ENCODE results near the gene LRRC70. TPM values are rescaled to one million over a fixed set of nuclear protein-coding genes. Genes with fewer than 3 reads are reported as not detected.

Gene LRRC70
- total and polyA plus RNA-seq, 7 experiments from 2014 or later = 0.89 to 13.0 (median 2.0) TPM

DNA sequence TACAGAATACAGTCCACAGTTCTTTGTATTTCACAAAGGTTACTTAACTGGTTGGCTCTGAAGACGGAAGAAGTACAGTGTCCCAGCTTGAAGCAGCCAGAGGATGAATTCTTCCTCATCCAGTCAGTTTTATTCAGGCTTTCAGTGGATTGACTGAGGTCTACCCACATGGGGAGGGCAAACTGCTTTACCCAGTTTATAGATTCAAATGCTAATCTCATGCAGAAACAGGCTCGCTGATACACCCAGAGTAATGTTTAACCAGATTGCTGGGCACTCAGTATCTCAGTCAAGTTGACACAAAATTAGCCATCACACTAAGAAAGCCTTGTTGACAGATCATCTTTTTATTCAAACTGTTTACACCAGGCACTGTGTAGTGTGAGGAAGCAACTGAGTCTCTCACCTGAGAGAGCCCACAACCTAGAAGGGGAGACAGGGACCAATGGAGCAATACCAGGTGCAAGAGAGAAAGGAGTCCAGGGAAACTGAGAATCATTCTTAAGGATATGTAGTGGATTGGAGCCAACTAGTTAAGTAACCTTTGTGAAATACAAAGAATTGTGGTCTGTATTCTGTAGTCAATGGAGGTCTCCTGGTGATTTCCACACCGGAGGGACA lies 15.9 kb downstream of the LRRC70 start:
- H3K36me3 Mint-ChIP-seq = peaks cover 8 to 31% (median 26%) of the 10 kb centered on the region in 5 donors
- ChIA-PET POLR2A (no interaction called here), CTCF (no interaction called here)
- peaks cover 0 to 11% (median 6%) of the 10 kb centered on the region in 7 donors for H3K4me1 Mint-ChIP-seq
- peaks cover 0 to 3% (median 0%) of the 10 kb centered on the region in 11 donors for H3K9me3 Mint-ChIP-seq
- H3K4me3 Mint-ChIP-seq = no peak overlapping the region
- H3K27ac Mint-ChIP-seq = peak overlapping the region in 1 of 9 donors; percentile 15
- H3K27ac ChIP-seq (ENCODE audit: low read depth, low read length) = no peak overlapping the region
- H3K27me3 Mint-ChIP-seq = no peaks in the 10 kb centered on the region
- intact Hi-C loops (cut with micrococcal nuclease) = no loop called here
- H3K9me3 ChIP-seq (ENCODE audit: control insufficient read depth in 2 of 3, low read length in 3 of 3) = no peaks in the 10 kb centered on the region
- H3K4me3 ChIP-seq (ENCODE audit: low read length) = no peak overlapping the region
- ATAC-seq (no peak), DNase-seq (no peak)
- H3K36me3 ChIP-seq (ENCODE audit: control insufficient read depth in 2 of 3, insufficient read depth in 3 of 3, low read length in 3 of 3) = peaks cover 0 to 10% (median 0%) of the 10 kb centered on the region in 3 experiments
- H3K4me1 ChIP-seq (ENCODE audit: control insufficient read depth in 2 of 2, insufficient read depth in 2 of 2, low read length in 2 of 2) = no peaks in the 10 kb centered on the region
- H3K27me3 ChIP-seq (ENCODE audit: control insufficient read depth in 2 of 2, insufficient read depth in 2 of 2, low read length in 2 of 2) = no peaks in the 10 kb centered on the region

DNA sequence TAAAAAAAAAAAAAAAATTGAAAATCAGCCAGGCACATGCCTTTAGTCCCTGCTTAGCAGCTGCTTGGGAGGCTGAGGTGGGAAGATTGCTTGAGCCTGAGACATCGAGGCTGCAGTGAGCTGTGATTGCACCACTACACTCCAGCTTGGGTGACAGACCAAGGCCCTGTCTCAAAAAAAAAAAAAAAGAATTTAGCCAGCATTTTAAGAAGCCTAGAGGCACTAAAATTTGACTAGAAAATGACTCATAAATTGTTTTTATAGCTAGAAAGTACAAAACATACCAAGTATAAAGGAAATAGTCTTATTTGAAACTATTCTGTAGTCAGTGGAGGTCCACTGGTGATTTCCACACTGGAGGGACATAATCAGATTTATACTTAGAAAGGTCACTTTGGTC lies 17.5 kb downstream of the LRRC70 start:
- ATAC-seq (no peak), DNase-seq (no peak)
- H3K27me3 Mint-ChIP-seq = no peaks in the 10 kb centered on the region
- no peak overlapping the region for H3K27ac ChIP-seq (ENCODE audit: low read depth, low read length)
- H3K4me3 ChIP-seq (ENCODE audit: low read length) = no peak overlapping the region
- peaks cover 7 to 31% (median 24%) of the 10 kb centered on the region in 5 donors for H3K36me3 Mint-ChIP-seq
- ChIA-PET CTCF (no interaction called here), POLR2A (no interaction called here)
- peaks cover 0 to 10% (median 0%) of the 10 kb centered on the region in 3 experiments for H3K36me3 ChIP-seq (ENCODE audit: control insufficient read depth in 2 of 3, insufficient read depth in 3 of 3, low read length in 3 of 3)
- no peak overlapping the region for H3K27ac Mint-ChIP-seq
- H3K27me3 ChIP-seq (ENCODE audit: control insufficient read depth in 2 of 2, insufficient read depth in 2 of 2, low read length in 2 of 2) = no peaks in the 10 kb centered on the region
- peaks cover 0 to 3% (median 0%) of the 10 kb centered on the region in 11 donors for H3K9me3 Mint-ChIP-seq
- H3K4me1 ChIP-seq (ENCODE audit: control insufficient read depth in 2 of 2, insufficient read depth in 2 of 2, low read length in 2 of 2) = no peaks in the 10 kb centered on the region
- intact Hi-C loops (cut with micrococcal nuclease) = no loop called here
- no peaks in the 10 kb centered on the region for H3K9me3 ChIP-seq (ENCODE audit: control insufficient read depth in 2 of 3, low read length in 3 of 3)
- peaks cover 0 to 11% (median 8%) of the 10 kb centered on the region in 7 donors for H3K4me1 Mint-ChIP-seq
- no peak overlapping the region for H3K4me3 Mint-ChIP-seq

DNA sequence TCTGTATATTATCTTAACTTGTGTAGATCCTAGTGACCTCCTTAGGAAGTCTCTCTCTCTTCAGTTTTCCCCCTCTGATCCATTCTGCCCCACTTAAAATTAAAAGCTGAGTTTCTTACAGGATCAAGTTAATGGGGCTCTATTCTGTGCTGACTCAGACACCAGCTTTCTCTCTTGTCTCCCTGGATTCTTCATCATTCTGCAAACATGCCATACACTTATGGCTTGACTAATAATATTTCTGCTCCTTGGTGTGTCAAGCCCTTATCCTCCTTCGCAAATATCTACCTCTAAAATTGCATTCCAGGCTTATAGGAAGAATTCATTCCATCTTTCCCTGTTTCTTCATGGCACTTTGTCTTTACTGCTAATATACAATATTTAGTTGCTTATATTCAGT lies 18.1 kb downstream of the LRRC70 start:
- no peak overlapping the region for H3K27ac Mint-ChIP-seq
- no peak overlapping the region for H3K27ac ChIP-seq (ENCODE audit: low read depth, low read length)
- DNase-seq (no peak), ATAC-seq (no peak)
- no peaks in the 10 kb centered on the region for H3K4me1 ChIP-seq (ENCODE audit: control insufficient read depth in 2 of 2, insufficient read depth in 2 of 2, low read length in 2 of 2)
- H3K4me3 ChIP-seq (ENCODE audit: low read length) = no peak overlapping the region
- H3K27me3 Mint-ChIP-seq = no peaks in the 10 kb centered on the region
- H3K9me3 ChIP-seq (ENCODE audit: control insufficient read depth in 2 of 3, low read length in 3 of 3) = no peaks in the 10 kb centered on the region
- H3K9me3 Mint-ChIP-seq = peaks cover 0 to 3% (median 0%) of the 10 kb centered on the region in 11 donors
- H3K36me3 ChIP-seq (ENCODE audit: control insufficient read depth in 2 of 3, insufficient read depth in 3 of 3, low read length in 3 of 3) = peaks cover 0 to 10% (median 0%) of the 10 kb centered on the region in 3 experiments
- CTCF ChIA-PET = no interaction called here
- POLR2A ChIA-PET = no interaction called here
- H3K27me3 ChIP-seq (ENCODE audit: control insufficient read depth in 2 of 2, insufficient read depth in 2 of 2, low read length in 2 of 2) = no peaks in the 10 kb centered on the region
- peaks cover 7 to 27% (median 19%) of the 10 kb centered on the region in 5 donors for H3K36me3 Mint-ChIP-seq
- H3K4me1 Mint-ChIP-seq = peaks cover 0 to 12% (median 8%) of the 10 kb centered on the region in 7 donors
- intact Hi-C loops (cut with micrococcal nuclease) = no loop called here
- H3K4me3 Mint-ChIP-seq = no peak overlapping the region

DNA sequence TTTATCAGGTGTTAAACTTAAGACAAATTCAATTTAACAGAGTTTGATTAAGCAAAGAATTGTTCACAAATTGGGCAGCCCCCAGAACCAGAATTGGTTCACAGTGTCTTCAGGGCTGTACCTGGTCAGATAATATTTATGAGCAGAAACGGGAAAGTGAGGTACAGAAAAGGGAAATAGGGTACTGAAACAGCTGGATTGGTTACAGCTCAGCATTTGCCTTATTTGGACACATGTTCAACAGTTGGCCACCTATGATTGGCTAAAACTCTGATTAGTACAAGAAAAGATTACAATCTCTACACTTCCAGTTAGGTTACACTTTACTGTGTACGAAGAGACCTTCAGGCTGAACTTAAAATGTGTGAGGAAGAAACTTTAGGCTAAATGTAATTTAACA lies 18.7 kb downstream of the LRRC70 start:
- H3K4me1 ChIP-seq (ENCODE audit: control insufficient read depth in 2 of 2, insufficient read depth in 2 of 2, low read length in 2 of 2) = no peaks in the 10 kb centered on the region
- Mint-ChIP-seq H3K36me3 (peaks cover 7 to 27% (median 16%) of the 10 kb centered on the region in 5 donors), H3K9me3 (peaks cover 0 to 3% (median 0%) of the 10 kb centered on the region in 11 donors), H3K4me1 (peaks cover 0 to 12% (median 9%) of the 10 kb centered on the region in 7 donors), H3K4me3 (no peak overlapping the region), H3K27me3 (no peaks in the 10 kb centered on the region), H3K27ac (no peak overlapping the region)
- intact Hi-C loops (cut with micrococcal nuclease) = no loop called here
- ATAC-seq = no peak
- ChIA-PET CTCF (no interaction called here), POLR2A (no interaction called here)
- H3K27me3 ChIP-seq (ENCODE audit: control insufficient read depth in 2 of 2, insufficient read depth in 2 of 2, low read length in 2 of 2) = no peaks in the 10 kb centered on the region
- DNase-seq = no peak
- H3K9me3 ChIP-seq (ENCODE audit: control insufficient read depth in 2 of 3, low read length in 3 of 3) = no peaks in the 10 kb centered on the region
- H3K27ac ChIP-seq (ENCODE audit: low read depth, low read length) = no peak overlapping the region
- peaks cover 0 to 4% (median 0%) of the 10 kb centered on the region in 3 experiments for H3K36me3 ChIP-seq (ENCODE audit: control insufficient read depth in 2 of 3, insufficient read depth in 3 of 3, low read length in 3 of 3)
- no peak overlapping the region for H3K4me3 ChIP-seq (ENCODE audit: low read length)

DNA sequence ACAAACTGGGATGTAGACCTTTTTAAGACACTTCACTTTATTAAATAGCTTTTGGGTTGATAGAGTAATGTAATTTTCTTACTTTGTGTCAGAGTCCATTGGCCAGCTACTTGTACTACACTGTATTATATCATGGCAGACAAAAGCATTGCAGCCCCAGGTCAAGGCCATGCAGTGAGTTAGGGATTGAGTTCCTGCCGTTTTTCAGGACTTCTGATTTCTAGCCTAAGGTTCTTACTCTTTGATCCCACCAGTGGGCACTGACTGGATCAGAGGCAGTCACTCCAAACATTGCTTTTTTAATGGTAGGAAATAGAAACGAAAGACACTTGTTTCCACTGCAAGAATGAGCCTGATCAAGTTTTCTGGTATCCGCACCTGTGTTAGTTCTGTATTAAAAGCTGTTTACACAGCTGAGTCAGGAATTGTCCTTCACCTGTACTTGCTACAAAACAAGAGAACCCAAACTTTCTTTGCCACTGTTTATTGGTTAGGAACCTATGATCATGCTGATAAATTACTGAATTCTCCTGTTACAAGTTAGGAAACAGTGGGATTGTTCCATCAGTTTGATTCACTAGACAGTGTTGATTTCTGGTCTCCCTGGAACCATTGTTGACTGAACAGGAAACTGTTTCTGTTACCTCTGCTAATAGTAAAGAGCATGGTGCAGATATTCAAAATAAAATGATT lies 22.1 kb downstream of the LRRC70 start:
- Histone ChIP-seq H3K27ac (ENCODE audit: low read depth, low read length) (no peak overlapping the region), H3K36me3 (ENCODE audit: control insufficient read depth in 2 of 3, insufficient read depth in 3 of 3, low read length in 3 of 3) (peaks cover 0 to 5% (median 0%) of the 10 kb centered on the region in 3 experiments), H3K27me3 (ENCODE audit: control insufficient read depth in 2 of 2, insufficient read depth in 2 of 2, low read length in 2 of 2) (no peaks in the 10 kb centered on the region), H3K4me1 (ENCODE audit: control insufficient read depth in 2 of 2, insufficient read depth in 2 of 2, low read length in 2 of 2) (no peaks in the 10 kb centered on the region), H3K9me3 (ENCODE audit: control insufficient read depth in 2 of 3, low read length in 3 of 3) (no peaks in the 10 kb centered on the region), H3K4me3 (ENCODE audit: low read length) (no peak overlapping the region)
- CTCF ChIA-PET = no interaction called here
- Mint-ChIP-seq H3K36me3 (peaks cover 0 to 25% (median 20%) of the 10 kb centered on the region in 5 donors), H3K27ac (peak overlapping the region in 1 of 9 donors; percentile 44), H3K27me3 (no peaks in the 10 kb centered on the region), H3K9me3 (no peaks in the 10 kb centered on the region), H3K4me1 (peaks cover 1 to 17% (median 11%) of the 10 kb centered on the region in 7 donors), H3K4me3 (no peak overlapping the region)
- no peak for DNase-seq
- POLR2A ChIA-PET = no interaction called here
- intact Hi-C loops (cut with micrococcal nuclease) = no loop called here
- no peak for ATAC-seq

- no peak for ATAC-seq
- Mint-ChIP-seq H3K4me3 (no peak overlapping the region), H3K9me3 (peaks cover 0 to 6% (median 0%) of the 10 kb centered on the region in 11 donors), H3K27me3 (no peaks in the 10 kb centered on the region), H3K36me3 (peaks cover 11 to 45% (median 34%) of the 10 kb centered on the region in 5 donors), H3K27ac (no peak overlapping the region), H3K4me1 (peaks cover 4 to 38% (median 12%) of the 10 kb centered on the region in 7 donors)
- intact Hi-C loops (cut with micrococcal nuclease) = loop anchor here in 1 of 2 donors (2.0 kb wide), 1 partner anchor 21 kb away; no protein-coding TSS in a partner anchor
- Histone ChIP-seq H3K4me1 (ENCODE audit: control insufficient read depth in 2 of 2, insufficient read depth in 2 of 2, low read length in 2 of 2) (no peaks in the 10 kb centered on the region), H3K27me3 (ENCODE audit: control insufficient read depth in 2 of 2, insufficient read depth in 2 of 2, low read length in 2 of 2) (no peaks in the 10 kb centered on the region), H3K9me3 (ENCODE audit: control insufficient read depth in 2 of 3, low read length in 3 of 3) (no peaks in the 10 kb centered on the region), H3K4me3 (ENCODE audit: low read length) (no peak overlapping the region), H3K36me3 (ENCODE audit: control insufficient read depth in 2 of 3, insufficient read depth in 3 of 3, low read length in 3 of 3) (peaks cover 0 to 9% (median 0%) of the 10 kb centered on the region in 3 experiments), H3K27ac (ENCODE audit: low read depth, low read length) (no peak overlapping the region)
- POLR2A ChIA-PET = no interaction called here
- CTCF ChIA-PET = no interaction called here
- no peak for DNase-seq
These were observed 25.3 kb downstream of the LRRC70 start for GRCh38 chr5:62603934-62604333.
